ENCODE results near the gene NMT1.
A peak's percentile ranks its signal among the peaks of the same experiment; 100 is the strongest.

DNA sequence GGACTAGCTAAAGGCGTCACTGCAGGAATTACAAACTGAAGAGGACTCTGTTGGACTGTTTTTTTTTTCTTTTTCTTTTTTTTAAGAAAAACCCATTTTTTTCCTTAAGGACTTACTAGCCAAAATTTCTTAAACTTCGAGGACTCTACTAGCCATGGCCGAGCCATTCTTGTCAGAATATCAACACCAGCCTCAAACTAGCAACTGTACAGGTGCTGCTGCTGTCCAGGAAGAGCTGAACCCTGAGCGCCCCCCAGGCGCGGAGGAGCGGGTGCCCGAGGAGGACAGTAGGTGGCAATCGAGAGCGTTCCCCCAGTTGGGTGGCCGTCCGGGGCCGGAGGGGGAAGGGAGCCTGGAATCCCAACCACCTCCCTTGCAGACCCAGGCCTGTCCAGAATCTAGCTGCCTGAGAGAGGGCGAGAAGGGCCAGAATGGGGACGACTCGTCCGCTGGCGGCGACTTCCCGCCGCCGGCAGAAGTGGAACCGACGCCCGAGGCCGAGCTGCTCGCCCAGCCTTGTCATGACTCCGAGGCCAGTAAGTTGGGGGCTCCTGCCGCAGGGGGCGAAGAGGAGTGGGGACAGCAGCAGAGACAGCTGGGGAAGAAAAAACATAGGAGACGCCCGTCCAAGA, 88.0 kb downstream of the NMT1 start:
- TF ChIP-seq FOXM1 (IDR thresholded peaks at IDR 0.05; ENCODE audit: borderline replicate concordance, low read depth) (no peak), CEBPB (IDR thresholded peaks at IDR 0.05) (no peak; the same call in 1 of the 2 replicates), TAF1 (IDR thresholded peaks at IDR 0.05; ENCODE audit: low read depth) (peak; percentile 52; the same call in 1 of the 2 replicates), NFIC (IDR thresholded peaks at IDR 0.05) (no peak), EP300 (IDR thresholded peaks at IDR 0.05; ENCODE audit: borderline replicate concordance) (no peak), RAD21 (IDR thresholded peaks at IDR 0.05; ENCODE audit: low read depth) (peak; percentile 65)
- TF ChIP-seq, protein P1, sequence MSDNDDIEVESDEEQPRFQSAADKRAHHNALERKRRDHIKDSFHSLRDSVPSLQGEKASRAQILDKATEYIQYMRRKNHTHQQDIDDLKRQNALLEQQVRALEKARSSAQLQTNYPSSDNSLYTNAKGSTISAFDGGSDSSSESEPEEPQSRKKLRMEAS (IDR thresholded peaks at IDR 0.05): 0 out of 2 replicates have a peak, but pooled peaks have one; percentile 43
- TF ChIP-seq, protein P2, sequence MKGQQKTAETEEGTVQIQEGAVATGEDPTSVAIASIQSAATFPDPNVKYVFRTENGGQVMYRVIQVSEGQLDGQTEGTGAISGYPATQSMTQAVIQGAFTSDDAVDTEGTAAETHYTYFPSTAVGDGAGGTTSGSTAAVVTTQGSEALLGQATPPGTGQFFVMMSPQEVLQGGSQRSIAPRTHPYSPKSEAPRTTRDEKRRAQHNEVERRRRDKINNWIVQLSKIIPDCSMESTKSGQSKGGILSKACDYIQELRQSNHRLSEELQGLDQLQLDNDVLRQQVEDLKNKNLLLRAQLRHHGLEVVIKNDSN (IDR thresholded peaks at IDR 0.05): no peak
